ENCODE results near the gene SLC39A11. TPM values are rescaled to one million over a fixed set of nuclear protein-coding genes. Genes with fewer than 3 reads are reported as not detected.

The SLC39A11 gene
- total RNA-seq, 1 experiment from 2014 or later, result 57.1 TPM

DNA sequence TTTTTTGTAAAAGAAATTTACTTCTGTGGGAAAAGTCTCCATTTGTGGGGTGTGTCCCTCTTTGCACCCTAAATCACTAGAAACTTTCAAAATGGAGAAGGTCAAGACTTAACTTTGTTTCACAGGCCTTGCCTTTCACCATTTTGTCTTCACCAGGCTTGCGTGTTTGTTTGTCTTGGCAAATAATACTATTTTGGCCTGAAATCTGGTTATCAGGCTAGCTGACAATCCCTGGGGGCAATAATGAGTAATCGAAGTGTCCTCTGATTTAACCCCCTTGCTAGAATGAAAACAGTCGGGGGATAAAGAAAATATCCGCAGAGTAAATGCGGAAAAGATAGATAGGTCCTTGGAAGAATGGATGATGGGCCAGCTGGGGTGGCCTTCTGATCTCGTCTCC is 34.5 kb downstream of the SLC39A11 start:
- H3K79me2 ChIP-seq (ENCODE audit: low read depth), result no peaks in the 10 kb centered on the region
- POLR2A ChIA-PET (ENCODE audit: unreplicated experiment), result no interaction called here
- no peaks in the 10 kb centered on the region for H3F3A ChIP-seq (ENCODE audit: insufficient read depth, low read depth)
- H3K27ac ChIP-seq, result no peak overlapping the region
- DNase-seq, result no peak
- H3K4me3 ChIP-seq, result no peak overlapping the region
- H3K27me3 ChIP-seq (ENCODE audit: insufficient read depth, low read depth), result no peaks in the 10 kb centered on the region
- H2AFZ ChIP-seq, result no peak overlapping the region
- H3K4me2 ChIP-seq, result no peak overlapping the region
- no TSS peak for BruUV-seq (replicated peaks)
- intact Hi-C loops (cut with micrococcal nuclease; ENCODE audit: unreplicated experiment), result no loop called here
- no peaks in the 10 kb centered on the region for H3K9me2 ChIP-seq (ENCODE audit: insufficient read depth)
- no peaks in the 10 kb centered on the region for H3K36me3 ChIP-seq (ENCODE audit: low read depth)
- TF ChIP-seq EZH2 (IDR thresholded peaks at IDR 0.05; ENCODE audit: low read depth), result no peak
- TF ChIP-seq, protein P1, sequence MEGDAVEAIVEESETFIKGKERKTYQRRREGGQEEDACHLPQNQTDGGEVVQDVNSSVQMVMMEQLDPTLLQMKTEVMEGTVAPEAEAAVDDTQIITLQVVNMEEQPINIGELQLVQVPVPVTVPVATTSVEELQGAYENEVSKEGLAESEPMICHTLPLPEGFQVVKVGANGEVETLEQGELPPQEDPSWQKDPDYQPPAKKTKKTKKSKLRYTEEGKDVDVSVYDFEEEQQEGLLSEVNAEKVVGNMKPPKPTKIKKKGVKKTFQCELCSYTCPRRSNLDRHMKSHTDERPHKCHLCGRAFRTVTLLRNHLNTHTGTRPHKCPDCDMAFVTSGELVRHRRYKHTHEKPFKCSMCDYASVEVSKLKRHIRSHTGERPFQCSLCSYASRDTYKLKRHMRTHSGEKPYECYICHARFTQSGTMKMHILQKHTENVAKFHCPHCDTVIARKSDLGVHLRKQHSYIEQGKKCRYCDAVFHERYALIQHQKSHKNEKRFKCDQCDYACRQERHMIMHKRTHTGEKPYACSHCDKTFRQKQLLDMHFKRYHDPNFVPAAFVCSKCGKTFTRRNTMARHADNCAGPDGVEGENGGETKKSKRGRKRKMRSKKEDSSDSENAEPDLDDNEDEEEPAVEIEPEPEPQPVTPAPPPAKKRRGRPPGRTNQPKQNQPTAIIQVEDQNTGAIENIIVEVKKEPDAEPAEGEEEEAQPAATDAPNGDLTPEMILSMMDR (conservative IDR thresholded peaks at IDR 0.05), result no peak
- CTCF ChIA-PET, result no interaction called here
- peaks cover 6% of the 10 kb centered on the region for H3K4me1 ChIP-seq (replicated peaks; ENCODE audit: insufficient read depth)
- H4K20me1 ChIP-seq (ENCODE audit: insufficient read depth), result no peaks in the 10 kb centered on the region
- no peaks in the 10 kb centered on the region for H3K9me3 ChIP-seq (ENCODE audit: insufficient read depth, low read depth)

DNA sequence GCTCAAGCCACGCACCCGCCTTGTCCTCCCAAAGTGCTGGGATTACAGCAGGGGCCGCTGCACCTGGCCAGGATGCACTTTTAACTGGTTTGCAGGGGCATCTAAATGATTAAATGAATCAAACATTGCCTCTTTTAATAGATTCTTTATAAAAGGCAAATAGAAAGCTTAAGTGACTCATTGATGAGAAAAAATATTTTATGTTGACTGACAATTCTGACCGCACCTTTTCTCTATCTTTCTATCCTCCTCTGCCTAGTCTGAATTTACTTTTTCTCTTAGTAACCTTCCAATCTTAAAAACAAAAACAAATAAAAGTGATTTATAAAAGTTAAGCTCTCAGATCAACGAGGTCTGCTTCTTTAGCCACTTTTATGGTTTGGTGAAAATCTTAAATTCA is 35.3 kb downstream of the SLC39A11 start:
- H3K4me3 ChIP-seq, result no peak overlapping the region
- no peak for DNase-seq
- H4K20me1 ChIP-seq (ENCODE audit: insufficient read depth), result no peaks in the 10 kb centered on the region
- no peaks in the 10 kb centered on the region for H3K36me3 ChIP-seq (ENCODE audit: low read depth)
- intact Hi-C loops (cut with micrococcal nuclease; ENCODE audit: unreplicated experiment), result no loop called here
- no peak overlapping the region for H2AFZ ChIP-seq
- CTCF ChIA-PET, result no interaction called here
- no peaks in the 10 kb centered on the region for H3K9me3 ChIP-seq (ENCODE audit: insufficient read depth, low read depth)
- no peak overlapping the region for H3K27ac ChIP-seq
- no peaks in the 10 kb centered on the region for H3K9me2 ChIP-seq (ENCODE audit: insufficient read depth)
- no peaks in the 10 kb centered on the region for H3K79me2 ChIP-seq (ENCODE audit: low read depth)
- no peak overlapping the region for H3K4me2 ChIP-seq
- POLR2A ChIA-PET (ENCODE audit: unreplicated experiment), result interaction anchor here (0.6 kb wide), 1 partner anchor 216 kb away, joined by 3 read pairs; no protein-coding TSS in a partner anchor
- peaks cover 6% of the 10 kb centered on the region for H3K4me1 ChIP-seq (replicated peaks; ENCODE audit: insufficient read depth)
- no TSS peak for BruUV-seq (replicated peaks)
- no peaks in the 10 kb centered on the region for H3K27me3 ChIP-seq (ENCODE audit: insufficient read depth, low read depth)
- no peak for TF ChIP-seq EZH2 (IDR thresholded peaks at IDR 0.05; ENCODE audit: low read depth)
- TF ChIP-seq, protein P1 (conservative IDR thresholded peaks at IDR 0.05), result no peak
- H3F3A ChIP-seq (ENCODE audit: insufficient read depth, low read depth), result no peaks in the 10 kb centered on the region

DNA sequence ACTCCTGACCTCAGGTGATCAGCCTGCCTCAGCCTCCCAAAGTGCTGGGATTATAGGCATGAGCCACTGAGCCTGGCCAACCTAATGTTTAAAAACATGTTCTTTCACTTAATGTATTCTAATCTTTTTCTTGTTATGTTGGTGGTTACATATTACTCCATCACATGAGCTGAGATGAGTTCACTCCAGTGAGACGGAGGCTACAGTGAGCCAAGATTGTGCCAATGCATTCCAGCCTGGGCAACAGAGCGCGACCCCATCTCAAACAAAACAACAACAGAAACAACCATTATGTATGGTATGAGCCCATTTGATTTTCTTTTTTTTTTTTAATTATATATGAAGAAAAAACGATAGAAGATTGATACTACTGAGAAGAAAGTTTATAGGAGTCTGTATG is 39.6 kb downstream of the SLC39A11 start:
- Histone ChIP-seq H3K4me2 (no peak overlapping the region), H3K9me3 (ENCODE audit: insufficient read depth, low read depth) (no peaks in the 10 kb centered on the region), H4K20me1 (ENCODE audit: insufficient read depth) (no peaks in the 10 kb centered on the region), H3K79me2 (ENCODE audit: low read depth) (no peaks in the 10 kb centered on the region), H3K4me1 (replicated peaks; ENCODE audit: insufficient read depth) (no peaks in the 10 kb centered on the region), H3K27ac (no peak overlapping the region), H3K9me2 (ENCODE audit: insufficient read depth) (no peaks in the 10 kb centered on the region), H3F3A (ENCODE audit: insufficient read depth, low read depth) (no peaks in the 10 kb centered on the region), H2AFZ (no peak overlapping the region), H3K36me3 (ENCODE audit: low read depth) (no peaks in the 10 kb centered on the region), H3K4me3 (no peak overlapping the region), H3K27me3 (ENCODE audit: insufficient read depth, low read depth) (no peaks in the 10 kb centered on the region)
- BruUV-seq (replicated peaks), result no TSS peak
- intact Hi-C loops (cut with micrococcal nuclease; ENCODE audit: unreplicated experiment), result no loop called here
- DNase-seq, result no peak
- ChIA-PET CTCF (no interaction called here), POLR2A (ENCODE audit: unreplicated experiment) (no interaction called here)
- no peak for TF ChIP-seq EZH2 (IDR thresholded peaks at IDR 0.05; ENCODE audit: low read depth)
- TF ChIP-seq, protein P1 (conservative IDR thresholded peaks at IDR 0.05), result no peak

Data from PC-9 (cell line).